ENCODE measurements around the gene PAPPA. TPM values are rescaled to one million over a fixed set of nuclear protein-coding genes. Genes with fewer than 3 reads are reported as not detected.

PAPPA gene
- total RNA-seq, 2 donors from 2014 or later = 7.4 to 17.4 TPM

GRCh38 chr9:116137581-116137980 is 16.0 kb upstream of the PAPPA start:
- H3K36me3 ChIP-seq = no peaks in the 10 kb centered on the region
- no peaks in the 10 kb centered on the region for H3K27me3 ChIP-seq (replicated peaks; ENCODE audit: insufficient read depth)
- DNase-seq (ENCODE audit: low spot score) = no peak
- no peak for ATAC-seq (ENCODE audit: insufficient number of reproducible peaks, low FRiP score, low read depth)
- no peak overlapping the region for H3K4me3 ChIP-seq
- H3K9me3 ChIP-seq = no peaks in the 10 kb centered on the region
- no peak for TF ChIP-seq CTCF (IDR thresholded peaks at IDR 0.05)
- H3K27ac ChIP-seq = no peak overlapping the region
- H3K4me1 ChIP-seq (ENCODE audit: control insufficient read depth in 1 of 2, low read depth in 2 of 2) = no peaks in the 10 kb centered on the region

GRCh38 chr9:116141864-116142561 is 11.6 kb upstream of the PAPPA start:
- Histone ChIP-seq H3K4me1 (ENCODE audit: control insufficient read depth in 1 of 2, low read depth in 2 of 2) (no peaks in the 10 kb centered on the region), H3K9me3 (no peaks in the 10 kb centered on the region), H3K27me3 (replicated peaks; ENCODE audit: insufficient read depth) (no peaks in the 10 kb centered on the region), H3K27ac (no peak overlapping the region), H3K36me3 (no peaks in the 10 kb centered on the region), H3K4me3 (no peak overlapping the region)
- no peak for DNase-seq (ENCODE audit: low spot score)
- no peak for ATAC-seq (ENCODE audit: insufficient number of reproducible peaks, low FRiP score, low read depth)
- TF ChIP-seq CTCF (IDR thresholded peaks at IDR 0.05) = no peak

- no peak overlapping the region for H3K4me3 ChIP-seq
- no peaks in the 10 kb centered on the region for H3K27me3 ChIP-seq (replicated peaks; ENCODE audit: insufficient read depth)
- no peak for DNase-seq (ENCODE audit: low spot score)
- H3K9me3 ChIP-seq = no peaks in the 10 kb centered on the region
- TF ChIP-seq CTCF (IDR thresholded peaks at IDR 0.05) = no peak
- no peaks in the 10 kb centered on the region for H3K4me1 ChIP-seq (ENCODE audit: control insufficient read depth in 1 of 2, low read depth in 2 of 2)
- no peak for ATAC-seq (ENCODE audit: insufficient number of reproducible peaks, low FRiP score, low read depth)
- H3K36me3 ChIP-seq = no peaks in the 10 kb centered on the region
- H3K27ac ChIP-seq = no peak overlapping the region
Observed at GRCh38 chr9:116142706-116143492, 10.7 kb upstream of the PAPPA start.

- ATAC-seq (ENCODE audit: insufficient number of reproducible peaks, low FRiP score, low read depth) (no peak), DNase-seq (ENCODE audit: low spot score) (no peak)
- no peaks in the 10 kb centered on the region for H3K9me3 ChIP-seq
- H3K36me3 ChIP-seq = no peaks in the 10 kb centered on the region
- no peak for TF ChIP-seq CTCF (IDR thresholded peaks at IDR 0.05)
- no peaks in the 10 kb centered on the region for H3K4me1 ChIP-seq (ENCODE audit: control insufficient read depth in 1 of 2, low read depth in 2 of 2)
- no peaks in the 10 kb centered on the region for H3K27me3 ChIP-seq (replicated peaks; ENCODE audit: insufficient read depth)
- no peak overlapping the region for H3K4me3 ChIP-seq
- no peak overlapping the region for H3K27ac ChIP-seq
Observed at GRCh38 chr9:116144038-116144437, 9.6 kb upstream of the PAPPA start.

- no peak for ATAC-seq (ENCODE audit: insufficient number of reproducible peaks, low FRiP score, low read depth)
- no peak for TF ChIP-seq CTCF (IDR thresholded peaks at IDR 0.05)
- Histone ChIP-seq H3K4me1 (ENCODE audit: control insufficient read depth in 1 of 2, low read depth in 2 of 2) (no peaks in the 10 kb centered on the region), H3K9me3 (no peaks in the 10 kb centered on the region), H3K27me3 (replicated peaks; ENCODE audit: insufficient read depth) (no peaks in the 10 kb centered on the region), H3K4me3 (no peak overlapping the region), H3K27ac (no peak overlapping the region), H3K36me3 (no peaks in the 10 kb centered on the region)
- DNase-seq (ENCODE audit: low spot score) = no peak
Observed at GRCh38 chr9:116144555-116144954, 9.0 kb upstream of the PAPPA start.

All from thoracic aorta (tissue), 2 donors.